ENCODE measurements around the gene MBNL3.
"Not testable (repeated sequence)": the region's sequence is repeated elsewhere in the genome, so short reads cannot be mapped to it uniquely, and the experiment has no call there.

Gene MBNL3

DNA sequence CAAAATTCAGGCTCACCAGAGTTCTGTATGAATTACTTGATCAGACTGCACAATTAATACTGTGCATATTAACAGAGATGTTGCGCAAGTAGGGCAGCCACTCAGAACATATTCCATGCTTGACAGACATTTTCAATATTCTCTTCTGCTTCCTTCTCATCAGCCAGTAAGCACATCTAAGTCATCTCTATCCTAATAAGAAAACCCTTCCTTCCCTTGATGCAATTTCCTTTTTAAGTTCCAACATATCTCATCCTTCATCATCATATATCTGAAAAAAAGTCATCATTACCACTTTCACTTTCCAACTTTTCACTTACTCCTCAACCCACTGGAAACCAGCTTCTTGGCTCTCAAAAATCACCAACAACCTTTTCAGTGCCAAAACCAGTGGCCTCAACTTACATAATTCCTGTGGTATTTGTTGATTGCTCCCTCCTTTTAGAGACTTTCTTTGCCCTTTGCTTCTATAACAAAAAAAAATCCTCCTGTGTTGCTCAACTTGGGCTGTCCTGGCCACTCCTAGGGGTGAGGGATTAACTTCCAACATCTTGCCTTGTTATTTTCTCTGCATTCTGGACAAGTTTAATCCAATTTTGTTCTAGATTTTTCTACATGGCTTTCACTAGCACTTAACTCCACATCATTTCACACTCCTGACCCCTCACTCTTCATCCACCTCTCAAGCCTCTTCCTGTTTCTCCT is 14.1 kb downstream of the MBNL3 start:
- no peak for DNase-seq (ENCODE audit: low spot score)

DNA sequence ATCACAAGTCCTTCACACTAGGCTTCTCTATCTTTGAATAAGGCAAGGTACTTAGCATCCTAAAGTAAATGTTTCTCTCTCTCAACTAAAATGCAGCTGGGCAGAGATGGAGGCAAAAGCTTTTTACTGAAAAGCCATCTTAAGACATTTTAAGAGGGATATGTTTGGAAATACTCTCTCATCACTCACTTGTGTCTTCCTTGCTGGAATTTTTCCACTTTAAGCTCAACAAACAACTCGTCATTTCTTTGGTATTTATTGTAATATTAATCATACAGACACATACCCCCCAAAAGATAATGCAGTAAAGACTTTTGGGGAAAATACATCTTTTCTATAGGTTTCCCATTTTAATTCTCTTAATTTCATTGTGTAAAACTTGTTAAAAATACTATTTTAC is 16.4 kb downstream of the MBNL3 start:
- no peak for DNase-seq (ENCODE audit: low spot score)

DNA sequence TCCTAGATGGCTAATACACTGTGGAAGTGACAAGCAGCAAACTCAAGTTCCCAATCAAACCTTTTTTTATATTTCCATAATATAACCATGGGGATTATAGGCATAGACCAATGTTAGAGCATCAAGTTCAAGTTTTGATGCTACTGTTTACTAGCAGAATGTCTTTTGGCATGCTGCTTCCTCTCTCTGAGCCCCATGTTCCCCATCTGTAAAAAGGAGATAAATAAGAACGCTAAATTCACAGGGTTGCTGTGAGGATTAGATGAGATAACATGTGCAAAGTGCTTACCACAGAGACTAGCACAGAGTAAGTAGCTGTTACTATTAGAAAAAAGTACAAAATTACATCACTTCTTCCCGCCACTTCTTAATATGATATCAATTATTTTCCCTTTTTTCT is 18.0 kb downstream of the MBNL3 start:
- no peak for DNase-seq (ENCODE audit: low spot score)

DNA sequence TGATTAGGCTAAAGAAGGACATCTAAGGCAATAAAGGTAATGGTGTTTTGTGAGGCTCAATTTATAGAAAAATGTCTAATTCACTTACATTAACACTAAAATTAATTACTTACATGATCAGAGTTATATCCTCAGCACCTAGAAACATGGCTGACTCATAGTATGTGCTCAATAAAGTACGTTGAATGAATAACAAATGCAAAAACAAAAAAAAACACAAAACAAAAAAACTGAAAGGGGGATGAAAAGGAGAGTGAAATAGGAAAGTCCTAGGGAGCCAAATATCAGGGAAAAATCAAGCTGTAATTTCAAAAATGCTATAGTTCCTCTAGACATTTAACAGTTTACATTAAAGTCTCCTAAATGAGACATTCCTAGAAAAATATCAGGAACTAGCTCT is 18.7 kb downstream of the MBNL3 start:
- DNase-seq (ENCODE audit: low spot score) = no peak

DNA sequence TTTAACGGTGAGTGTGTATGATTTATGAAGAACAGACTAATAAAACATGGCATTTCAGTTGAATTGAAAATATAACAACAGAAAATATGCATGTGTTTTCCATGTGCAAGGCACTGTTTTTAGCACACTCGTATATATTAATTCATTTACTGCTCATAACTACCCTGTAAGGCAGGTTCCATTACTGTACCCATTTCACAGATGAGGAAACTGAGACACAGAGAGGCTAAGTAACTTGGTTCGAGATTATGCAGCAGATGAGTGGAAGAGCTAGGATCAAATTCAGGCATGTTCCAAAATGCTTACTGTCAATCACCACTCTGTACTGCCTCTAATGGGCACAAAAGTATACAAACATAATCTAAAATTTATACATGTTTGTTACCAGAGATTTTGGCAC is 20.4 kb downstream of the MBNL3 start:
- DNase-seq (ENCODE audit: low spot score) = no peak

DNA sequence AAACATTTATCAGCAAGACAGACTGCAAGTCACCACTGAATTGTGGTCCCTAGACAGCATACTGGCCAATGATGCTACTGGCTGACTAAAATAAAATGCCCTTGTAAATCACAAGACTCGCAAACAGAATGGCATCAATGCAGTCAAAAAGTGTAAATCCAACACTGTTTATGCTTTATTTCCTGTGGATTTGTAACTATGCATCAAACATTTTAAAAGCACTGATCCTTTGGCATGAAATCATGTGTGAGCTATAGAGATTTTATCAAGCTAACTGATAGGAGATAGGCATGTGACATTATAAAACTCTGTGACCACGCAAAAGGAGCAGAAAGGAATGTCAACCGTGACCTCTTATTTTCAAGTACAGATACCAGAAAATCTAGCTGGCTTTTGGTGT is 20.8 kb downstream of the MBNL3 start:
- DNase-seq (ENCODE audit: low spot score) = no peak

DNA sequence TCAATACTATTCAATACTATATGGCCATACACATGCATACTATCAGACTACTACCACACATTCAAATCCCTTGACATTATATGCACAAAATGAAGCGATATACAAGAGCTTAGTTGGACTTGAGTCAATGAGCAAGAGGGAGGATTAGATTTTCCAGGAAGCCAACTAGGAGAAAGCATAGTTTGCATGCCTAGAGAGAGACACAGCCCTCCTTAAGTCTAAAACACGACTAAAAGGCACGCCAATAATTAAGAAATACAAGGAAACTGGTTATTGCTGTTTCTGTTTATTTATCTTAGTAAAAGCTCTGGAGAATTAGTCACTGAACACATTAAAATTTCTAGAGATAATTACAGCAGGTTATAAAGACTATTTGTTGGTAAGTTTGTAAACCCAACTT is 21.8 kb downstream of the MBNL3 start:
- no peak for DNase-seq (ENCODE audit: low spot score)

DNA sequence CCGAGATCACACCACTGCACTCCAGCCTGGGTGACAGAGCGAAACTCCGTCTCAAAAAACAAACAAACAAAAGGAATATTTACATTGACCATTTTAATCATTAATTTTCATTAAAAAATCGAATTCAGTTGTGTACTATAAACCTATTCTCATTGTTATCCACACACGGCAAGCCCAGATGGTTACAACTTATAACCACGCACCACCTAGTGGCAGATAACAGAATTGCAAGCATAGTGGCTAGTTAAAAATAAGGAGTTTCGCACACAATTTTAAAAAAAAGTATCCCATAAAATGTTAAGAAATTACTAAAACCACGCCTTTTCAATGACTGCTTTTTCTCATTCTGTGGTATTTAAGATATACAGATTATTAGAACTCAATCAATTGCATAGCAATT is 25.4 kb downstream of the MBNL3 start:
- DNase-seq (ENCODE audit: low spot score) = peak; percentile 34

DNA sequence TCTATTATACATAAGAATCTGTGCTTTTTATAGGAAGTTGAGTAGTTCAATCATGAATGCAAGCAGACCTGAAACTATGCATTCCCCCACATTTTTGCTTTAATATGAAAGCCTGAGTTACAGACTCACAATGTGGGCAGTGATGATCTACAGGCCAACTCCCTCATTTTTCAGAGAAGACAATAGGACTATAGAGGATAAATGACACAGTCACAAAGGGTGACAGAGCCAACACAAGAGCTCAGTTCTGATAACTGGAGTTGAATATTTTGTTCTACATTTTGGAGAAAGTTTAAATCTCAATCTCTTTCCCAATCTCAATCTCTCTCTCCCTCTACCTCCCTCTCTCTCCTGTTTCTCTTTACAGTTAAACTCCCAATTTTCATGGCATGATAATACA is 27.0 kb downstream of the MBNL3 start:
- DNase-seq (ENCODE audit: low spot score) = no peak

DNA sequence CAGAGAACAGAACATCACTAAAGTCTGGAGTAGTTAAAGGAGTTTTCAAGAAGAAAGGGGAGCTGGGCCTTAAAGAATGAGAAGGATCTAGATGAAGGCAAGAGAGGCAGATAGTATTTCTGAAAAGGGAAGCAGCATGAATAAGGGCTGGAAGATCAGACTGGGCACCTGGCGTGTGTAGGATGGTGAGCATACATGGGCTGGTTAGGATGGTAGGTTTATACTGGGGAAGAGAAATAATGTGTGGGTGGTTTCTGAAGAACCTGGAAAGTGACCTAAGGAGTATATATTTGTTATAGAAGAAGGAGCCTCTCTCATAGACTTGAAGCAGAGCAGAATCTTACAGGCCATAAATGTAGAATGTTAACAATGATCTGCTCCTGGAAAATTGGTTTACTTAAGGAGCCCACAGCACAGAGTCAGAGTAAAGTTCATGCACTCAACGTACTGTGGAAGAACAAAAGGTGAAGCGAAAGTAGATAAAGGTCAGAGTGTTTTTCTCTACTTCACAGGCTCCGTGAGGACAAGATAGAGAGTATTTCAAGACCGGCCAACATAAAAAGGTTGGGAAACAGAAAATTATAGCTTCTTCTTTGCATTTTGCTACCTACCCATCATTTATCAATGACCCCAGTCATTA is 35.8 kb downstream of the MBNL3 start:
- DNase-seq (ENCODE audit: low spot score) = no peak

DNA sequence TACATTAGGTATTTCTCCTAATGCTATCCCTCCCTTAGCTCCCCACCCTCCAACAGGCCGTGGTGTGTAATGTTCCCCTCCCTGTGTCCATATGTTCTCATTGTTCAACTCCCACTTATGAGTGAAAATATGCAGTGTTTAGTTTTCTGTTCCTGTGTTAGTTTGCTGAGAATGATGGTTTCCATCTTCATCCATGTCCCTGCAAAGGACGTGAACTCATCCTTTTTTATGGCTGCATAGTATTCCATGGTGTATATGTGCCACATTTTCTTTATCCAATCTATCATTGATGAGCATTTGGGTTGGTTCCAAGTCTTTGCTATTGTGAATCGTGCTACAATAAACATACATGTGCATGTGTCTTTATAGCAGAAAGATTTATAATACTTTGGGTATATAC is 42.9 kb downstream of the MBNL3 start:
- not testable (repeated sequence) for DNase-seq (ENCODE audit: low spot score)

DNA sequence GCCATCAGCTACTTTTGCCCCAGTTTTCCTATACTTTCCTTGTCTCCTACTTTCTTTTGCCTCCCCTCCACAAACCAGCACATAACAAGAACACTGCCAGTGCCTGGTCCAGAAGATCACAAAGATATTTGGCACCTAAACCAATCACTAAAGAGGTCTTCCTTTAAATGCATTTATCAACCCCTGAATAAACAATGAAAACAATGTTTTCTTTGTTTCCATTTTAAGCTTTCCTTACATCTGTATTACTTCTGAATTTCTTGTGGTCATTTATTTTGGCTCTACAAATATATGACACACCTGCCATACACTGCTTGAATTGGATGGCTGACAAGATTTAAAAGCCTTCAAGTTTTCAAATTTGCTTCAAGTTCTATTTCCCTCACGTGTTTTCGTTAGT is 43.9 kb downstream of the MBNL3 start:
- DNase-seq (ENCODE audit: low spot score) = no peak

DNA sequence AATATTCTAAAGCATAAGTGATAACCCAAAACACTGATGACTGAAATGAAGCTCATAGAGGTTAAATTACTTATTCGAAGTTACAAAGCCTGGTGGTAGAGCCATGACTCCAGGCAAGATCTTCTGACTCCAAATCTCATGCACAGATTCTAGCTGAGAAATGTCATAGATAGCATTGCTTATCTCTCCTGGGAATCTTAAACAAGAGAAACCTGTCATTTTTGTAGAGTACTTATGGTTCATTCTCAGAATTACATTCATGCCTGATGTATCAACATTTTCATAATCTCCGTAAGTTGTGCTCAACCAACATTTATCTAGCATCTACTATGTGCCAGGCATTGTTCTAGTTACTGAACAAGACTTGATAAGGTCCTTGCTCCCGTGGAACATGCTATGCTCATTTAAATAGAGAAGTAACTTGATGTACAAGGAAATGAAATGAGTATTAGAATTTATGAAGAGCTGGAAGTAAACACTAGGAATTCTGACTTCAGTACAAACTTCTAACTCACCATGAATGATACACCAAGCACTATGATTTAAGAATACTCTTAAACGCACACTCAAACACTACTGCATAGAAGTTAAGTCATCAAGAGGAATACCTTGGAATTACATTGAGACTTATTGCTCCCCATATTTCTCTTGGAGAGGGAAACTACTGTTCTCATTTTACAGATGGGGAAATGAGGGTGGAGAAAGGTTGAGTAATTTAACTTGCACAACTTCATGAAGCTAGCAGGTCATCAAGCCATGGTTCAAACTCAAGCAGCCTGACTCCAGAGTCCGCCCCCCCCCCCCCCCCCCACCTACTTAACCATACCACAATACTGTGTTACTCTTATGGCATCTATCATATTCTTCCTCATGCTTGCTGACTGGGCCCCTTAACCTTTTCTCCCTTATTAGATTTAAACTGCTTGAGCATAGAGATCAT is 45.4 kb downstream of the MBNL3 start:
- no peak for DNase-seq (ENCODE audit: low spot score)

DNA sequence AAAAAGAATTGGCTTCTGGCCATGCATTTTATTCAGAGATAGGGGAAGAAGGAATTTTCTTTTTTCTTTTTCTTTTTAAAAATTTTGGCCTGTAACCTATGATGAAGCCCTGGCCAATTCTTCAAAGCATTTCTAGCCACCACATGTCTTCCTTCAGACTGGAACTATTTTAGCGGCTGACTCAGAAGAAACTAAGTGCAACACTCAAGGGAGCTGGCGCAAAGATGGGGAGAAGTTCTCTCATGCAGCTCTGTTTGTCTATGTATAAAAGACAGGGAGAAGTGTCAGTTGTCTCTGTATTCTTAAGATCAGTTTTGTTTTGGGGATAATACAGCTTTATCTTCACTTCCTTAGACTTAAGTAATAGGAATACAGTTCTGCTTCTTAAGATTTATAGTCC is 46.1 kb downstream of the MBNL3 start:
- DNase-seq (ENCODE audit: low spot score) = no peak

DNA sequence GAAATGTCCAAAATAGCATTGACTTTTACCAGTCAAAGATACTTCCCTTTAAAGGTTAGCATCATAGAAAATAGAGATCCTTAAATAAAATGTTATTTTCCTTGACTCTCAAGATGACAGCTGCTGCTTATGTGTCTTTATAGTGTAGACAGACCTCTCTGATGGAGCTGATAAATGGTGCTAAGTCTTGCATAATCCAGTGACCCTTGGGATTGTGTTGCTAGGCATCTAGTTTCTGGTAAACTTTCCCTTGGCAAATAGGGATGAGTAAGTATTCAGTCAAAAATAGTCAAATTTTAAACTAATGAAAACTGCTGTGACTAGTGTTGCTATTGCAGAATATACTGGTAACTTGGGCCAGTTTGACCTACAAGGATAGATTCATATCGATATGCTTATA is 53.6 kb downstream of the MBNL3 start:
- no peak for DNase-seq (ENCODE audit: low spot score)

DNA sequence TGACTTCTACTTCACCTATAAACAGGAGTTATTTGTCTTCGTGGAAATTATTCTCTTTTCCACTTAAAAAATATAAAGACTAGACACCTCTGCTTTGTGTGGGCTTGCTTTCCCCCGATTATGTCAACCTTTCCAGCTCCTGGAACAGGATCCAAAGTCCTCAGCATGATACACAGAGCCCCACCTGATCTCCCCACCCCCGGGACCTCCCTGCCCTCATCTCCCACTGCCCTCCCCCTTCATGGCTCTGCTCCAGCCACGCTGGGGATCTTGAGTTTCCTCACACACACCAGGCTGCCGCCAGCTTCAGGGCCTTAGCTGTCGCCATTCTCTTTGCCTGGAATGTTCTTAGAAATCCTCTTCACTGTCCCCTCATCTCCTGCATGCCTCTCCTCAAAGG is 55.3 kb downstream of the MBNL3 start:
- no peak for DNase-seq (ENCODE audit: low spot score)

DNA sequence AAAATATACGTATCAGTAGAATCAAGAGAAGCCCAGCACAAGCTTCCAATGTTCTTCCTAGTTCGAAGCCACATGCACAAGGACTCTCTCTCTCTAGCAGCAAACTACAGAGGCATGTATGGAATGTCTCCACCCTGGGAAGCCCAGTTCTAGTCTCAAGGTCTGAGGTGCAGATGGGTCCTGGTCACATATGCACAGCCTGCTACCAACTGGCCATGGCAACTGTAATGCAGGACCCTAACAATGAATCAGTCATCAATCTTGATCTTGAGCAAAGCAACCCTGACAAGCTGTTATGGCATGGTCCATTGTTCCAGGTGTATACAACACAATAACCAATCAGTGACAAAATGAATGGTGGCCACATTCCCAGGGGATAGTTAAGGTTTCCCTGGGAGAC is 55.8 kb downstream of the MBNL3 start:
- DNase-seq (ENCODE audit: low spot score) = no peak

DNA sequence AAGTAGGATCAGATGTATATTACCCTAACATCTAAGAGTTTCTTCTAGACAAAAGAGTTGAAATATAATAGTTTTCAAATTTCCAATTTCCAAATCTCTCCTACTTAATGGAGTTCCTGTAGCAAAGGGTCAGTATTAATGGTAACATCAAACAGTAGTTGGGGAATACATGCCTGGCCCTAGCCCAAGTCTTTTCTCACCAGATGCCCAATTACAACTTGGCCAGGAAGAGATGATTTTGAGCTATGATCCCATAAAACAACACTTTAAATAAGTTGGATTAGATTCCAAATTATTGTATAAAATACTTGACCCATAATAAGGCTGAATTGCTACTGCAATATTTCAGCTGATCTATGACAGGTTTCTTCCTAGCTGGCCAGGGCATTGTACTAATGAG is 59.9 kb downstream of the MBNL3 start:
- no peak for DNase-seq (ENCODE audit: low spot score)

DNA sequence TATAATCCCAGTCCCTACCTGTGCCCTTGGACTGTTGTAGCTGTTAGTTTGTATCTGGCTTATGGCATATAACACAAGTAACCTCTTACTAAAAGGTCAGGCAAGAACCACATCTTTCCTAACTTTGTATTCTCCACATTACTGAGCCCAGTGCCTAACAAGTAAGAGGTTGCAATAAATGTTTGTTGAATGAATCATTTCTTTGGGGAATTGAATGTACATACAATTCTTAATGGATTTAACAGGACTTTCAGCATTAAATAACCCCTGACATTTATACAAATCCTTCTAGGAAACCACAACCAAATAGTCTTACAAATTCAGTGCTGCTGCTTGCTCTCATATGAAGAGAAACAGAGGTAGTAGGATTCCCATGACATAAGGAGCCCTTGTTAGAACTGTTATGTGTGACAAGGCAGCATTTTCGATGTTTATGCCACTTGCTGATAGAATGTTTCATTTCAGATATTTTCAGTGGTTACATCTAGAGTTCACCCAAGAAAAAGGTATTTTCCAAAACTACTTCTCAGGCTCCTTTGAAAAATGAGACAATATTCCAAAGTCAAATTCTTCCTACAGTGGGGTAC is 62.0 kb downstream of the MBNL3 start:
- DNase-seq (ENCODE audit: low spot score) = no peak

DNA sequence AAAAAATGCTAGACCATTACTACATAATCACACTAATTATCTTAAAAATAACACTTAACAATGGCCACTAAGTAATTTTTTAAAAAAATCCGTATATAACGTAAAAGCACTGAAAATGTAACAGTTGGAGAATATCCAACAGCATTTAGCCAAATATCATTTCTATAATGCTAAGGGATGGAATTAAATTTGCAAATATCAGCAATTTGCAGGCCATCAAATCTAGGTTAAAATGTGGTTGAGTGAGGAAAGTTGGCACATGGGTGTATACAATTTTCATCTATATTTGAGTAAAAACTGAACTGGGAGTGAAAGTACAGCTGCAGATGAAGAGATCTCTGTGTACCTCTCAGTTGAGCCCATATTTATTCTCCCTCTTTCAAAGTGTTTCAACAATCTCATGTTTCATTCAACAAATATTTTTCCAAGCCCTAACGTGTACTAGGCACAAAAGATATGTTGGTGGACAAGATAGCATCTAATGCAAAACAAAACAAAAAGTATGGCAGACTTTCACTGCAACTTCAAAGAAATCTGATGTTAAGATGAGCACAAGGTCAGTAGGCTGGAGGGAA is 63.0 kb downstream of the MBNL3 start:
- DNase-seq (ENCODE audit: low spot score) = no peak

DNA sequence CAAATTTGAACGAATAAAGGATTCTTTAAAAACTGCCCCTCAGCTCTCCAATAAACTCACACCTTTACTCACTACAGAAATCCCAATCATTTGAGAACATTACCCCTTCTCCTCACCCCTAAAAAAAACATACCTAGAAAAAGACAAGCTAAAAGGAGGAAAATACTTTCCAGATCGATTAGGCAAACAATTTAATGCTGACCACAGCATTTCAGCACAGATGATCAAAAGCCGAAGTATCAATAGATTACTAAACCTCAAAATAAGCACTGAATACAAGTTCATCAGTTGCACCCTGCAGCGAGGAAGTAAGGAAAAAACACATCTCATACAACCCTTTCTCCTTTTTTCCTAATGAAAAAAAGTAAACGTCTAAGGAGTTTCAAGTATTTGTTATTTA is 65.5 kb downstream of the MBNL3 start:
- DNase-seq (ENCODE audit: low spot score) = no peak

DNA sequence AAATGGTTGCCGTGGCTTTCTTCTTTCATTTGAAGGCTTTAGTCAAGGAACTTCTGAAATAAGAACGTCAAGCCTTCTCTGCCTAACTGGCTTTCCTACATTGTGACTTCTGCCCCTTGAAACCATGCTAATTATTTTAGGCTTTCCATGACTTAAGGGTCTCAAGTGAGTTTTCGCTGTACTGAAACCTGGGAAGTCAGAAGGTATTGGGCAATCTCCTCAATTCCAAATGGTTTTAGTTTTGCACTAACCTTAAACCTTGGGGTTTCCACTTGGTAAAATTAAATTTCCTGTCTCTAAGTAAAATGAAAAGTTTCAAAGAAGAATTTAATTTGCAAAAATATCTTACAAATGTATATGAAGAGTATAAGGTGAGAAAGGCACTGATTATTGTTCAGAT is 73.8 kb downstream of the MBNL3 start:
- no peak for DNase-seq (ENCODE audit: low spot score)

Measured in NAMALWA (cell line).